Right lobe of liver (tissue), 6 donors: ENCODE data around the gene CIC. TPM values are rescaled to one million over a fixed set of nuclear protein-coding genes. Genes with fewer than 3 reads are reported as not detected.
A peak's percentile ranks its signal among the peaks of the same experiment; 100 is the strongest.

Experiments
- ATAC-seq, 4 donors: fragments of 200-7000 bp; cut with Tn5 transposase; one replicate each; pipeline ENCODE4 v1.9.1; 2020; ENCODE audit warnings: mild to moderate bottlenecking in 4 of 4, moderate library complexity in 4 of 4
- DNase-seq, 3 donors: peaks; one replicate each; pipeline ENCODE4 v3.0.0-alpha.2; 2020
- H3K27ac ChIP-seq, 3 donors: fragments of 200-600 bp; one replicate each; pipeline ENCODE4 v1.8.0; 2022
- H3K27me3 ChIP-seq, 2 donors: fragments of 200-600 bp; one replicate each; pipeline ENCODE4 v1.8.0; 2022
- H3K36me3 ChIP-seq, 4 donors: fragments of 200-600 bp; sonication (generic) in 1 of 4; one replicate each; pipeline versions ENCODE4 v1.5.1 to v1.8.0; 2017 to 2022; ENCODE audit warnings: control low read depth in 1 of 4
- H3K4me1 ChIP-seq, 4 donors: fragments of 200-600 bp; sonication (generic) in 1 of 4; one replicate each; pipeline versions ENCODE4 v1.5.1 to v1.8.0; 2017 to 2022; ENCODE audit warnings: control low read depth in 1 of 4
- H3K4me3 ChIP-seq, 3 donors: fragments of 200-600 bp; one replicate each; pipeline ENCODE4 v1.8.0; 2022
- H3K9me3 ChIP-seq, 4 donors: fragments of 200-600 bp; sonication (generic) in 1 of 4; one replicate each; pipeline versions ENCODE4 v1.5.1 to v1.8.0; 2017 to 2022; ENCODE audit warnings: control low read depth in 1 of 4
- CTCF ChIP-seq, 4 donors: fragments of 200-600 bp in 3 of 4; fragments of 450-650 bp in 1 of 4; IDR thresholded peaks; one replicate each; pipeline versions ENCODE4 v1.5.1 to v1.8.0; 2016 to 2022; ENCODE audit warnings: antibody characterized with exemption in 4 of 4, mild to moderate bottlenecking in 2 of 4
- POLR2A ChIP-seq: fragments of 450-650 bp; IDR thresholded peaks from one replicate; pipeline ENCODE4 v1.6.1; 2017; ENCODE audit warnings: antibody characterized with exemption, mild to moderate bottlenecking
- WGBS: methylation state at CpG from one replicate; pipeline ENCODE4 v1.1.6; 2018; ENCODE audit warnings: low coverage, low lambda C conversion rate; ENCODE audit not compliant: insufficient coverage; ENCODE audit errors: missing lambda C conversion rate; 5-methylcytosine and 5-hydroxymethylcytosine counted together
- intact Hi-C, 2 donors: fragments of 100-400 bp; cut with DNase I; formaldehyde crosslinking; loops; one replicate each; pipeline versions ENCODE4 v1.11.2 to v1.14.1; 2022
- total RNA-seq, 6 experiments: library from RNA; depleted of rRNA in 2 of 6; stranded (reverse); fragments of >200 nt in 2 of 6; fragmentation: NEBNext Ultra II Directional in 3 of 6; extraction: Animal tissue kit (Norgen Biotek cat#: 25700) in 3 of 6; gene quantifications; one replicate each; pipeline versions ENCODE4 v1.1.0 to v1.2.4, GENCODE V29; 2016 to 2023
- donor health status: DM: no; HTN: yes; CAD: no.
- donor health status: DM: no; HTN: no; CAD: no.
- donor health status: DM: no; HTN: no; CAD: no.
- donor health status: DM: no; HTN: yes; CAD: no.
- donor health status: DM: no; HTN: yes; CAD: no.

The CIC gene
- total RNA-seq, 6 experiments from 2014 or later, result 19.9 to 53.6 (median 35.2) TPM

GRCh38 chr19:42325896-42326771 is 57.1 kb downstream of the CIC start:
- H3K4me1 ChIP-seq, result peaks cover 0 to 11% (median 0%) of the 10 kb centered on the region in 4 donors
- TF ChIP-seq CTCF (IDR thresholded peaks at IDR 0.05), result peak in 1 of 4 donors; percentile 10
- TF ChIP-seq POLR2A, result no peak
- H3K36me3 ChIP-seq, result no peaks in the 10 kb centered on the region
- no peaks in the 10 kb centered on the region for H3K27me3 ChIP-seq
- intact Hi-C loops, result loop anchor here in 1 of 2 donors (10.0 kb wide), 1 partner anchor 191 kb away; the partner anchor contains the start of gene POU2F2
- ATAC-seq (peak; percentile 6 to 18 (median 10)), DNase-seq (peak in 1 of 3 donors; percentile 46)
- H3K4me3 ChIP-seq, result peak overlapping the region; percentile 95 to 97 (median 96)
- H3K9me3 ChIP-seq, result no peaks in the 10 kb centered on the region
- WGBS, result 14% methylated on average over 6 of the region's 37 CpGs
- H3K27ac ChIP-seq, result peak overlapping the region; percentile 38 to 71 (median 62)

GRCh38 chr19:42326969-42327368 is 57.9 kb downstream of the CIC start:
- Histone ChIP-seq H3K27me3 (no peaks in the 10 kb centered on the region), H3K4me1 (peaks cover 0 to 11% (median 0%) of the 10 kb centered on the region in 4 donors), H3K9me3 (no peaks in the 10 kb centered on the region), H3K36me3 (no peaks in the 10 kb centered on the region), H3K27ac (no peak overlapping the region), H3K4me3 (no peak overlapping the region)
- ATAC-seq (no peak), DNase-seq (no peak)
- intact Hi-C loops, result loop anchor here in 1 of 2 donors (10.0 kb wide), 1 partner anchor 192 kb away; the partner anchor contains the start of gene POU2F2
- no peak for TF ChIP-seq CTCF (IDR thresholded peaks at IDR 0.05)
- TF ChIP-seq POLR2A, result no peak

GRCh38 chr19:42327381-42327780 is 58.3 kb downstream of the CIC start:
- no peaks in the 10 kb centered on the region for H3K36me3 ChIP-seq
- DNase-seq (no peak), ATAC-seq (no peak)
- H3K27ac ChIP-seq, result no peak overlapping the region
- H3K9me3 ChIP-seq, result no peaks in the 10 kb centered on the region
- H3K4me1 ChIP-seq, result peaks cover 0 to 11% (median 0%) of the 10 kb centered on the region in 4 donors
- 82% methylated on average over 5 of the region's 5 CpGs for WGBS
- H3K4me3 ChIP-seq, result no peak overlapping the region
- H3K27me3 ChIP-seq, result no peaks in the 10 kb centered on the region
- intact Hi-C loops, result loop anchor here in 1 of 2 donors (10.0 kb wide), 1 partner anchor 193 kb away; the partner anchor contains the start of gene POU2F2
- TF ChIP-seq POLR2A (no peak), CTCF (IDR thresholded peaks at IDR 0.05) (no peak)

GRCh38 chr19:42328106-42328505 is 59.1 kb downstream of the CIC start:
- Histone ChIP-seq H3K9me3 (no peaks in the 10 kb centered on the region), H3K27me3 (no peaks in the 10 kb centered on the region), H3K27ac (no peak overlapping the region), H3K36me3 (no peaks in the 10 kb centered on the region), H3K4me1 (peaks cover 0 to 11% (median 0%) of the 10 kb centered on the region in 4 donors), H3K4me3 (no peak overlapping the region)
- no peak for DNase-seq
- TF ChIP-seq POLR2A (no peak), CTCF (IDR thresholded peaks at IDR 0.05) (no peak)
- 50% methylated on average over 1 of the region's 1 CpG for WGBS
- intact Hi-C loops, result loop anchor here in 1 of 2 donors (10.0 kb wide), 1 partner anchor 193 kb away; the partner anchor contains the start of gene POU2F2
- no peak for ATAC-seq
